ENCODE measurements around the gene MTMR6. TPM values are rescaled to one million over a fixed set of nuclear protein-coding genes. Genes with fewer than 3 reads are reported as not detected.
A peak's percentile ranks its signal among the peaks of the same experiment; 100 is the strongest.

The MTMR6 gene
- total RNA-seq, 2 donors from 2014 or later, result 14.8 to 21.2 TPM

DNA sequence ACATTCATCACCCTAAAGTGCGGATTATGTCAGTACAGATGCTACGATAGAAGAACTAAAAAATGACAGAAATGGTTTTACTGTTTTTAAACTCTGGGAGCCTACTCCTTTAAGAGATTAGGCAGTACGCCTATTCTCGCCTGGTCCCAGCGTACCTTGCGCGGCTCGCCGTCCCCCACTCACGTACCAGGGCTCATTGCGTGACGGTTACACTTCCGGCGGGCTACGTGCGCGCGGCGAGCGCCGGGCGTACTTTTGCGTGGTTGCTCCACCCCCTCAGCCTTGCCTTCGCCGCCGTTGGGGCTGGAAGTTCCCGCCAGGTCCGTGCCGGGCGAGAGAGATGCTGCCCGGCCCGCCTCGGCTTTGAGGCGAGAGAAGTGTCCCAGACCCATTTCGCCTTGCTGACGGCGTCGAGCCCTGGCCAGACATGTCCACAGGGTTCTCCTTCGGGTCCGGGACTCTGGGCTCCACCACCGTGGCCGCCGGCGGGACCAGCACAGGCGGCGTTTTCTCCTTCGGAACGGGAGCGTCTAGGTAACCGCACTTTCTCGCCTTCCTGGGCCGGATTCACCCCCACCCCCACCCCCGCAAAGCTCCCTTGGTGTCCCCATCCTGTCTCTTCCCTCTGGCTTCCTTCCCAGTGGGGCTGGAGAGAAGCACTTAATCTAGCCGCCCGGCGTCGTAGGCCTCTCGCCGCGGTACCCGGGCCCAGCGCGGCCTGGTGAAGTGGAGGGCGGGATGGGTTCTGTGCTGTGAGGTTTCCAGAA is 14.2 kb upstream of the MTMR6 start, which contains the start of gene NUP58:
TSS of gene NUP58 (plus strand) at position 279 of the 767 bp plus-strand sequence. CDS start at position 428, 149 bp downstream.
- peak; percentile 95 for DNase-seq (ENCODE audit: low spot score)
- Histone ChIP-seq H3K4me3 (peak within 1 kb of the TSS; percentile 66 to 83), H3K36me3 (no peaks in the 10 kb centered on the region), H3K4me1 (peaks cover 0 to 13% of the 10 kb centered on the region in 2 donors), H3K9me3 (no peaks in the 10 kb centered on the region), H3K27me3 (no peaks in the 10 kb centered on the region), H3K27ac (peak within 1 kb of the TSS; percentile 91 to 92)
- TF ChIP-seq, protein P1, sequence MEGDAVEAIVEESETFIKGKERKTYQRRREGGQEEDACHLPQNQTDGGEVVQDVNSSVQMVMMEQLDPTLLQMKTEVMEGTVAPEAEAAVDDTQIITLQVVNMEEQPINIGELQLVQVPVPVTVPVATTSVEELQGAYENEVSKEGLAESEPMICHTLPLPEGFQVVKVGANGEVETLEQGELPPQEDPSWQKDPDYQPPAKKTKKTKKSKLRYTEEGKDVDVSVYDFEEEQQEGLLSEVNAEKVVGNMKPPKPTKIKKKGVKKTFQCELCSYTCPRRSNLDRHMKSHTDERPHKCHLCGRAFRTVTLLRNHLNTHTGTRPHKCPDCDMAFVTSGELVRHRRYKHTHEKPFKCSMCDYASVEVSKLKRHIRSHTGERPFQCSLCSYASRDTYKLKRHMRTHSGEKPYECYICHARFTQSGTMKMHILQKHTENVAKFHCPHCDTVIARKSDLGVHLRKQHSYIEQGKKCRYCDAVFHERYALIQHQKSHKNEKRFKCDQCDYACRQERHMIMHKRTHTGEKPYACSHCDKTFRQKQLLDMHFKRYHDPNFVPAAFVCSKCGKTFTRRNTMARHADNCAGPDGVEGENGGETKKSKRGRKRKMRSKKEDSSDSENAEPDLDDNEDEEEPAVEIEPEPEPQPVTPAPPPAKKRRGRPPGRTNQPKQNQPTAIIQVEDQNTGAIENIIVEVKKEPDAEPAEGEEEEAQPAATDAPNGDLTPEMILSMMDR (IDR thresholded peaks at IDR 0.05), result no peak

DNA sequence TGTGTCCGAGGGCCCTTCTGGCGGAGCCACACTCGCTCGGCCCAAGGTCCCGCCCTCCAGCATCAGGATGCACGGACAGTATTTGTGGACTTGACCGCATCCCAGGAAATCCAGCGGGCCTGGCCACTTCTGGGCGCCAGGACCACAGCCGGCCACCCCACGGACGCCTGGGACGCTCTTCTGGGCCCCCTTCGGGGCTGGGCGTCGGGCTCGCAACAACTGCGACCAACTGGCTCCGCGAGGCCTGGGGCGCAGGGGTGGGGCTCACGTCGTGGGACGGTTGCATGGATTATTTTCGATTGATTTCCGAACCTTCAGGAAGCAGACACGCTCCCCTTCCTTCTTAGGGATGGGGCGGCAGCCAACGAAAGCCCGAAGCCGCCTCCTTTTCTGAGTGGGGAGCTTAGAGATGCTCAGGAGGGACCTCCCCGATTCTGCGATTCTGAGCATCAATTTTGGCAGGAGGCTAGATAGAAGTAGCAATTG is 13.6 kb upstream of the MTMR6 start:
- TF ChIP-seq, protein P1 (IDR thresholded peaks at IDR 0.05), result no peak
- H3K4me1 ChIP-seq, result peaks cover 0 to 13% of the 10 kb centered on the region in 2 donors
- no peaks in the 10 kb centered on the region for H3K27me3 ChIP-seq
- peak overlapping the region; percentile 66 to 83 for H3K4me3 ChIP-seq
- no peak for DNase-seq (ENCODE audit: low spot score)
- H3K27ac ChIP-seq, result peak overlapping the region; percentile 91 to 92
- no peaks in the 10 kb centered on the region for H3K36me3 ChIP-seq
- H3K9me3 ChIP-seq, result no peaks in the 10 kb centered on the region

DNA sequence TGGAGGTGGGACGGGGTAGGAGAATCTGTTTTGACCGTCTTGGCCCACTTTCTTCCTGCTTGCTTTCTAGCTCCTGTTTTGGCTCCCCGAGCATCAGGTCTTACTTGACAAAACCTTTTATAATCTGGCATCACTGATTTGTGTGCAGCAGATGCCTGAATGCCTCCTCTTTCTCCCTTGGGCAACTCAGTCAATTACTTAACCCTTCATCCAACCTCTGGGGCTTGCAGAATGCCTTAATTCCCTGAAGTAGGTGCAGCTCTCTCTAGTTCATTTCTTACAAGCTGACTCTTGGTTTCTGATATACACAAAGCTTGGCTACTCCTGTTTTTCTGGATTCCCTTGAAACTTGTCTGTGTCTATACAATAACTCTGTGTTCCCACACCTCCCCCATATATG is 8.4 kb upstream of the MTMR6 start:
- H3K27me3 ChIP-seq, result no peaks in the 10 kb centered on the region
- H3K4me1 ChIP-seq, result no peaks in the 10 kb centered on the region
- H3K36me3 ChIP-seq, result no peaks in the 10 kb centered on the region
- TF ChIP-seq, protein P1 (IDR thresholded peaks at IDR 0.05), result no peak
- no peak for DNase-seq (ENCODE audit: low spot score)
- no peaks in the 10 kb centered on the region for H3K9me3 ChIP-seq
- no peak overlapping the region for H3K27ac ChIP-seq
- H3K4me3 ChIP-seq, result no peak overlapping the region

DNA sequence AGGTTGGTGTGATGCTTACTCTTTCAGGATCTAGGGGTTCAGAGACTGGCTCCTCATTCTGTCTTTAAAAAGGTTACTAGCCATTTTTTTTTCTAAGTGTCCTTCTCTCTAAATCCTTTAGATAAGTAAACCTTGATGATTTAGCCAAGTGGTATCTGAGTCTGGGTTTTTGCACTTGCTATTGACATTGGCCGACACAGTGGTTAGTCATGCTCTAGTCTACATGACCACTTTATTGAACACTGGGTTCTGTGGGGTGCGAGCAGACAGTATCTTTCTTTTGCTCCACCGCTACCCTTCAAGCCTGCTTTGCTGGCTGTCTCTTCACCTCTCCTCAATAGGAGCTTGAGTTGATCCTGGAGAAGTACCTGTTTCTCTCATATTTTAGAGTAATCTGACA is 7.9 kb upstream of the MTMR6 start:
- no peaks in the 10 kb centered on the region for H3K36me3 ChIP-seq
- no peaks in the 10 kb centered on the region for H3K4me1 ChIP-seq
- H3K9me3 ChIP-seq, result no peaks in the 10 kb centered on the region
- H3K27ac ChIP-seq, result no peak overlapping the region
- TF ChIP-seq, protein P1 (IDR thresholded peaks at IDR 0.05), result no peak
- no peak overlapping the region for H3K4me3 ChIP-seq
- no peaks in the 10 kb centered on the region for H3K27me3 ChIP-seq
- no peak for DNase-seq (ENCODE audit: low spot score)

DNA sequence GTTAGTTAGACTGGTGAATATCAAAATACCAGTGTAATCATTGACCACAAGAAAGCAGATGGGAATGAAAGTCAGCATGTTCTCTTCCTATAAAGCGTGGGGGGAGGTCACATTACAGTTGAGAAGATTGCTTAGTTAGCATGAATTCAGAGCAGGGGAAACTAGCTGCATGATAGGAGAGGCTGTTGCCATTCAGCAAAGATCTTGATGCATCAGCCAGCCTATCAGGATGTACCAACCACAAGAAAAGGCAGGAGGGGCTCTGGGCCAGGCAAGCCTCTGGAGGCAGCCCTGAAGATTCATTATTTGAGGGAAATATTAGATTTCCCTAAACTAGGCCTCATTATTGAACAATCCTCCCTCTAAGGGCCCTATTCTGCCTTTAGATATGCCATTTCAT is 5.0 kb upstream of the MTMR6 start:
- Histone ChIP-seq H3K27me3 (no peaks in the 10 kb centered on the region), H3K4me1 (no peaks in the 10 kb centered on the region), H3K4me3 (no peak overlapping the region), H3K27ac (no peak overlapping the region), H3K9me3 (no peaks in the 10 kb centered on the region), H3K36me3 (no peaks in the 10 kb centered on the region)
- DNase-seq (ENCODE audit: low spot score), result no peak
- TF ChIP-seq, protein P1 (IDR thresholded peaks at IDR 0.05), result no peak

Data from right atrium auricular region (tissue), 2 donors.